ENCODE results near the gene MYCN. TPM values are rescaled to one million over a fixed set of nuclear protein-coding genes. Genes with fewer than 3 reads are reported as not detected.

The MYCN gene
- total RNA-seq, 1 donor from 2014 or later = 0.68 TPM

DNA sequence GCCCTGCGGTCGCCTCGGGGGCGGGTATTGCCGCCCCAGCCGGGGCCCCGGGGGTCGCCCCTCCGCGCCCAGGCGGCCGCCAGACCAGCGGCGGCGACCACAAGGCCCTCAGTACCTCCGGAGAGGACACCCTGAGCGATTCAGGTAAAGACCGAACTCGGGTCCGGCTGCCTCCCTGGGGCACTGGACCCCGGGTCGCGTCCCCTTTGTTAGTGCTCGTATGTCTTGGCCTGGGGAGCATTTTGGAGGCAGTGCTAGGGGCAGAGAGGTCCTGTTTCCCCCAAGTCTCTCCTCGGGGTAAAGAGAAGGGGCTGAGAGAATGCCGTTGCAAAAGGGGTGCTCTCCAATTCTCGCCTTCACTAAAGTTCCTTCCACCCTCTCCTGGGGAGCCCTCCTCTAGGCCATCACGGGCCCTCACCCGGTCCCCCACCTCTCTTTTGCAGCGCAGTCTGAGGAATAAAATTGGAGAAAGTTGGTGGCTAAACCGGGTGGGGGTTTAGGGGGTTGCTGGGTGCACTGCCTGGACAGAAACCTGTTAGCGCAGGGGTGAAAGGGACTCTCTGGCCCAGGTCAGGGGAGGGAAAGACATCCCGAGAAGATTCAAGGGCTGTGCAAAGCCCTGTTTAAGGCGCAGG is 2.5 kb downstream of the MYCN start:
- Histone ChIP-seq H3K4me1 (peaks cover 47% of the 10 kb centered on the region), H3K4me3 (peak overlapping the region; percentile 19), H3K9me3 (no peaks in the 10 kb centered on the region), H3K27ac (no peak overlapping the region), H3K27me3 (ENCODE audit: low read depth) (peaks cover 43% of the 10 kb centered on the region), H3K36me3 (no peaks in the 10 kb centered on the region)
- no peak for DNase-seq
- TF ChIP-seq, protein P1, sequence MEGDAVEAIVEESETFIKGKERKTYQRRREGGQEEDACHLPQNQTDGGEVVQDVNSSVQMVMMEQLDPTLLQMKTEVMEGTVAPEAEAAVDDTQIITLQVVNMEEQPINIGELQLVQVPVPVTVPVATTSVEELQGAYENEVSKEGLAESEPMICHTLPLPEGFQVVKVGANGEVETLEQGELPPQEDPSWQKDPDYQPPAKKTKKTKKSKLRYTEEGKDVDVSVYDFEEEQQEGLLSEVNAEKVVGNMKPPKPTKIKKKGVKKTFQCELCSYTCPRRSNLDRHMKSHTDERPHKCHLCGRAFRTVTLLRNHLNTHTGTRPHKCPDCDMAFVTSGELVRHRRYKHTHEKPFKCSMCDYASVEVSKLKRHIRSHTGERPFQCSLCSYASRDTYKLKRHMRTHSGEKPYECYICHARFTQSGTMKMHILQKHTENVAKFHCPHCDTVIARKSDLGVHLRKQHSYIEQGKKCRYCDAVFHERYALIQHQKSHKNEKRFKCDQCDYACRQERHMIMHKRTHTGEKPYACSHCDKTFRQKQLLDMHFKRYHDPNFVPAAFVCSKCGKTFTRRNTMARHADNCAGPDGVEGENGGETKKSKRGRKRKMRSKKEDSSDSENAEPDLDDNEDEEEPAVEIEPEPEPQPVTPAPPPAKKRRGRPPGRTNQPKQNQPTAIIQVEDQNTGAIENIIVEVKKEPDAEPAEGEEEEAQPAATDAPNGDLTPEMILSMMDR (IDR thresholded peaks at IDR 0.05) = no peak
- no peak for ATAC-seq
- intact Hi-C loops (cut with DNase I) = no loop called here

DNA sequence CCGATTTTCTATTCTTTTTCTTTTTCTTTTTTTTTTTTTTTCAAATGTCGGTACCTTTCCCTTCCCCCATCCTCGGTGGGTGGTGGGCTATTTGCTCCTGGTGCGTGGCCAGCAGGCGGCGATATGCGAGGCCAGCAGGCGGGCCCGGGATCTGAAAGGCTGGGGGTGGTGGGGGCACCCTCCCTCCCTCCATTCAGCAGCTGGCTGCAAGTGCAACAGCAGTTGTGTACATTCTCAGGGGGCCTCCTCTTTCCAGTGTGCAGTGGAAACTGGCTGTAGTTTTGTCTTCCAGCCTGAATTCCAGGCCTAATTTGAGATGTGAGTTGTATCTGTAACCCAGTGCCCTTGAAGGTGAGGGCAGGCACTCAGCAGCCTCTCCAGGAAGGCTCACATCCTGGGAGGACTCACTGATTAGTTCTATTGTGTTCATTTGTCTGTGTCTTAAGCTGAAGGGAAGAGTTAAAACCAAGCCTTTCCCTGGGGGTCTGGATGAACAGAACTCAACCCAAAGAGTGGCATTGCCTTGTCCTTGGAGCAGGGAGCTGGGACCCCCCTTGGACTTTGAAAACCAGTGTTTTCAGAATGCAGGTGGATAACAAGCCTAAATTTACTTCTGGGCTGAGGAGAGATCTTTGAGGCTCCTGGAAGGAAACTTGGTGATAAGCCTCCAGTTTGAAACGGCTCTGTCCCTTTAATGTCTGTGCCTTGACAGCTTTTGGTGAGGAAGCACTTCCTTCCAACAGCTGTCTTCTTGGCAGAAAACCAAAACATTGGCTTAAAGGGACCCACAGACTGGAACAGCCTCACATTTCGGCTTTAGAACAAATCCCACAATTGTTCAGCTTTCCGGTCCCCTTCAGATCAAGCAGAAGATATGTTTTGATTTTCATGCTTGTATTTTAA is 3.3 kb downstream of the MYCN start:
- H3K9me3 ChIP-seq = no peaks in the 10 kb centered on the region
- TF ChIP-seq, protein P1 (IDR thresholded peaks at IDR 0.05) = peak; percentile 24
- ATAC-seq = no peak
- H3K27me3 ChIP-seq (ENCODE audit: low read depth) = peaks cover 43% of the 10 kb centered on the region
- H3K4me3 ChIP-seq = no peak overlapping the region
- intact Hi-C loops (cut with DNase I) = no loop called here
- peaks cover 47% of the 10 kb centered on the region for H3K4me1 ChIP-seq
- no peaks in the 10 kb centered on the region for H3K36me3 ChIP-seq
- no peak overlapping the region for H3K27ac ChIP-seq
- no peak for DNase-seq

DNA sequence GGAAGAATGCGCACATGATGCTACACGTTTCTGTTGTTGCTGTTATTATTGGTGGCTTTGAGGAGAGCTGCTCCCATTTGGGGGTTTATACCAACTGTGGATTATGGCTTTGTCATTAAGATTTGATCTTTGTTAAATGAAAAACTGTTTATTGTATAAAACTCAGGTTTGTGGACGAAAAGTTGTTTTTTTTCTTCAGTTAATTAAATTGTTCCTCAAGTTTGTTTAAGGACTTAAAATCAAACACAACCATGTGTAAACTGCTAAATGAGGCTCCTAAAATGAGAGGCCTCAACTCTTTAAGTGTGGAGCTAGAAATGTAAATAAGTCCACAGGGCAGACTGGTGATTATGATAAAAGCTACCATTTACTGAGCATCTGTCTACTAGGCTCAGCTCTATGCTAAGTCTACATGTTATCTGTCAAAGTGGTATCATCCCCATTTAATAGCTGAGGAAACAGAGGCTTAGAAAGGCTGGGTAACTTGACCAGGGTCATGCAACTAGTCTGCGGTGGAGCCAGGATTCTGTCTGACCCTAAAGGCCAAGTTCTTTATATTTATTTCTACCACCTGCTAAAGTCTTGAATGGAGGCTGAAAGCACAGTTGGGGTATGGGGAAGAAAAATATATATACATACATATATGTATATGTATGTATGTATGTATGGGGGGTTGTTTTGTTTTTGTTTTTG is 4.1 kb downstream of the MYCN start:
- DNase-seq (no peak), ATAC-seq (no peak)
- no peak overlapping the region for H3K4me3 ChIP-seq
- H3K4me1 ChIP-seq = peaks cover 45% of the 10 kb centered on the region
- no peaks in the 10 kb centered on the region for H3K9me3 ChIP-seq
- no peak overlapping the region for H3K27ac ChIP-seq
- intact Hi-C loops (cut with DNase I) = no loop called here
- H3K27me3 ChIP-seq (ENCODE audit: low read depth) = peaks cover 38% of the 10 kb centered on the region
- TF ChIP-seq, protein P1 (IDR thresholded peaks at IDR 0.05) = no peak
- H3K36me3 ChIP-seq = no peaks in the 10 kb centered on the region

DNA sequence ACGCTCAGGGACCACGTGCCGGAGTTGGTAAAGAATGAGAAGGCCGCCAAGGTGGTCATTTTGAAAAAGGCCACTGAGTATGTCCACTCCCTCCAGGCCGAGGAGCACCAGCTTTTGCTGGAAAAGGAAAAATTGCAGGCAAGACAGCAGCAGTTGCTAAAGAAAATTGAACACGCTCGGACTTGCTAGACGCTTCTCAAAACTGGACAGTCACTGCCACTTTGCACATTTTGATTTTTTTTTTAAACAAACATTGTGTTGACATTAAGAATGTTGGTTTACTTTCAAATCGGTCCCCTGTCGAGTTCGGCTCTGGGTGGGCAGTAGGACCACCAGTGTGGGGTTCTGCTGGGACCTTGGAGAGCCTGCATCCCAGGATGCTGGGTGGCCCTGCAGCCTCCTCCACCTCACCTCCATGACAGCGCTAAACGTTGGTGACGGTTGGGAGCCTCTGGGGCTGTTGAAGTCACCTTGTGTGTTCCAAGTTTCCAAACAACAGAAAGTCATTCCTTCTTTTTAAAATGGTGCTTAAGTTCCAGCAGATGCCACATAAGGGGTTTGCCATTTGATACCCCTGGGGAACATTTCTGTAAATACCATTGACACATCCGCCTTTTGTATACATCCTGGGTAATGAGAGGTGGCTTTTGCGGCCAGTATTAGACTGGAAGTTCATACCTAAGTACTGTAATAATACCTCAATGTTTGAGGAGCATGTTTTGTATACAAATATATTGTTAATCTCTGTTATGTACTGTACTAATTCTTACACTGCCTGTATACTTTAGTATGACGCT is 5.8 kb downstream of the MYCN start:
- Histone ChIP-seq H3K9me3 (no peaks in the 10 kb centered on the region), H3K27me3 (ENCODE audit: low read depth) (peaks cover 22% of the 10 kb centered on the region), H3K27ac (no peak overlapping the region), H3K36me3 (no peaks in the 10 kb centered on the region), H3K4me1 (peaks cover 28% of the 10 kb centered on the region), H3K4me3 (no peak overlapping the region)
- TF ChIP-seq, protein P1 (IDR thresholded peaks at IDR 0.05) = no peak
- no peak for ATAC-seq
- intact Hi-C loops (cut with DNase I) = no loop called here
- no peak for DNase-seq

DNA sequence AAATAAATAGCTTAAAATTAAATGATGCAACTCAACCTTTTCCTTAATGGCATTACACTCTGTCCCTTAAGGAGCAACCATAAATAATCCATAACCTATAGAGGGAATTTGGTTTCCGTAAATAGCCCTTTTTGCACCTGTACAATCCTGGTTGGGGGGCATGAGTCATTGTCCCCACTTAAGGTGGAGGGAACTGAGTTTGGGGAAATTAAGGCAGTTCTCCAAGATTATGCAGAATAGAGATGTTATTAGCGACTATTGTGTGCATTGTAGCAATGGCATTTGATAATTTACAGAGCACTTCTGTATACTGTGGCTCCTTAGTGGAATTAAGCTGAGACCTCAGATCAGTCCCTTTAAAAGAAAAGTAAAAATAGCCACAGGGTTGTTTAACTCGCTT is 6.6 kb downstream of the MYCN start:
- no peak overlapping the region for H3K27ac ChIP-seq
- peaks cover 13% of the 10 kb centered on the region for H3K27me3 ChIP-seq (ENCODE audit: low read depth)
- H3K4me3 ChIP-seq = no peak overlapping the region
- intact Hi-C loops (cut with DNase I) = no loop called here
- peaks cover 20% of the 10 kb centered on the region for H3K4me1 ChIP-seq
- no peaks in the 10 kb centered on the region for H3K9me3 ChIP-seq
- ATAC-seq (no peak), DNase-seq (no peak)
- TF ChIP-seq, protein P1 (IDR thresholded peaks at IDR 0.05) = no peak
- H3K36me3 ChIP-seq = no peaks in the 10 kb centered on the region
